OCI-LY3 (cell line): ENCODE results near the gene KLLN.

Source experiments
- EZH2phosphoT487 ChIP-seq: fragments of 200-600 bp; shearing (Covaris generic); IDR thresholded peaks from 2 replicates; pipeline ENCODE4 v1.6.1; 2018; ENCODE audit warnings: antibody characterized with exemption, mixed run types, low read depth
- TF ChIP-seq, protein P1 (sequence below): fragments of 200-600, 300-600 bp; sonication (generic); IDR thresholded peaks from 2 replicates; pipeline ENCODE4 v1.5.1; 2014; ENCODE audit warnings: antibody characterized with exemption, low read length, low read depth

DNA sequence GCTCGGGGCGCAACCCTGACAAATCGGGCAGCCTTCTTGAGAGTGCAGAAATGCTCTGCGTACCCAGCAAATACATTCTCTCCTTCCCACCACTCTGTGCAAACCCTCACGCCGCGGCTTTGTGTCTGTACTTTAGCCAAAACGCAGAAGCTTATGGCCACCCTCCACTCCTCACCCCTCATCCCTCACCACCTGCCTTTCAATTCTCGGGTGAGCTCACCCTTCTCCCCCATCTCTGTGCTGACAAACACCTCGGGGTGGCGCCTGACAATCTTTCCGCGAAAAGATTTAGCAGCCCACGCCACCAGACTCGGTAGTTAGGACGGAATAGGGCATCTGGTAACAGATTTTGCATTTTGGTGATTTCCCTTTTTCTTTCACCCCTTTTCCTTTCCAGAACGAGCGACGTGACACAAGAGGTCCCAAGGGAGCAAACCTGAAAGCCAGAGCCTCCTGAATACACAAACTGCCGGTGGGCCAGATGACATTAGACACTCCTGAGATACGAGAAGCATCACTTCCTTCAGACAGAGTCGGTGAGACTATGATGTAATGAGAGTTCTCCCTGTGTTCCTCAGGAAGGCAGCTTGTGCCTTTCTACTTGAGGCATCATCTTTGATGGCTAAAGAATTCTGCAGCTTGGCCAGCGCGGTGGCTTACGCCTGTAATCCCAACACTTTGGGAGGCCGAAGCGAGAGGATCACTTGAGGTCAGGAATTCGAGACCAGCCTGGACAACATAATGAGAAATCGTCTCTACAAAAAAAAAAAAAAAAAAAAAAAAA lies 44.6 kb downstream of the KLLN start:
- TF ChIP-seq, protein P1, sequence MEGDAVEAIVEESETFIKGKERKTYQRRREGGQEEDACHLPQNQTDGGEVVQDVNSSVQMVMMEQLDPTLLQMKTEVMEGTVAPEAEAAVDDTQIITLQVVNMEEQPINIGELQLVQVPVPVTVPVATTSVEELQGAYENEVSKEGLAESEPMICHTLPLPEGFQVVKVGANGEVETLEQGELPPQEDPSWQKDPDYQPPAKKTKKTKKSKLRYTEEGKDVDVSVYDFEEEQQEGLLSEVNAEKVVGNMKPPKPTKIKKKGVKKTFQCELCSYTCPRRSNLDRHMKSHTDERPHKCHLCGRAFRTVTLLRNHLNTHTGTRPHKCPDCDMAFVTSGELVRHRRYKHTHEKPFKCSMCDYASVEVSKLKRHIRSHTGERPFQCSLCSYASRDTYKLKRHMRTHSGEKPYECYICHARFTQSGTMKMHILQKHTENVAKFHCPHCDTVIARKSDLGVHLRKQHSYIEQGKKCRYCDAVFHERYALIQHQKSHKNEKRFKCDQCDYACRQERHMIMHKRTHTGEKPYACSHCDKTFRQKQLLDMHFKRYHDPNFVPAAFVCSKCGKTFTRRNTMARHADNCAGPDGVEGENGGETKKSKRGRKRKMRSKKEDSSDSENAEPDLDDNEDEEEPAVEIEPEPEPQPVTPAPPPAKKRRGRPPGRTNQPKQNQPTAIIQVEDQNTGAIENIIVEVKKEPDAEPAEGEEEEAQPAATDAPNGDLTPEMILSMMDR = peak; percentile 26
- TF ChIP-seq EZH2phosphoT487 = no peak
